A673 (cell line): Measurements from ENCODE around the gene PPP1R3A. TPM values are rescaled to one million over a fixed set of nuclear protein-coding genes. Genes with fewer than 3 reads are reported as not detected.

Experiments
- BruUV-seq: library from RNA; stranded (reverse); fragments of 400-500 nt; replicated peaks from 2 replicates; lab custom pipeline; 2021; lab: Mats Ljungman, UMichigan
- CTCF ChIA-PET: fragments of 300-600 bp; sonication (Branson Sonifier 250); formaldehyde crosslinking; loops from one replicate; lab custom pipeline; 2022; ENCODE audit warnings: antibody characterized with exemption; lab: Charles Lee
- POLR2A ChIA-PET: fragments of 300-600 bp; sonication (Branson Sonifier 250); formaldehyde crosslinking; loops from one replicate; lab custom pipeline; 2022; ENCODE audit warnings: antibody characterized with exemption; ENCODE audit not compliant: low non-redundant PET; lab: Charles Lee
- DNase-seq: peaks from one replicate; pipeline ENCODE4 v3.0.0-alpha.2; 2015; ENCODE audit warnings: low spot score
- H3K27ac ChIP-seq: fragments of 200-600 bp; sonication (generic); 2 replicates; pipeline ENCODE4 v1.5.1; 2016; ENCODE audit warnings: mixed run types, low read depth, mild to moderate bottlenecking, mixed read lengths, antibody characterized with exemption, low read length; ENCODE audit not compliant: poor library complexity, severe bottlenecking
- H3K27me3 ChIP-seq: fragments of 200-600 bp; sonication (generic); replicated peaks from 2 replicates; pipeline ENCODE4 v1.6.1; 2017; ENCODE audit warnings: mixed run types, low read depth, mild to moderate bottlenecking, mixed read lengths, antibody characterized with exemption, low read length; ENCODE audit not compliant: insufficient read depth, poor library complexity
- H3K36me3 ChIP-seq: fragments of 200-600 bp; sonication (generic); 2 replicates; pipeline ENCODE4 v1.6.1; 2016; ENCODE audit warnings: mixed run types, mild to moderate bottlenecking, mixed read lengths, antibody characterized with exemption, low read length; ENCODE audit not compliant: insufficient read depth, poor library complexity, severe bottlenecking
- H3K4me1 ChIP-seq: fragments of 200-600 bp; sonication (generic); 2 replicates; pipeline ENCODE4 v1.6.1; 2017; ENCODE audit warnings: mixed run types, mild to moderate bottlenecking, mixed read lengths, antibody characterized with exemption, low read length; ENCODE audit not compliant: insufficient read depth, poor library complexity, severe bottlenecking
- H3K4me3 ChIP-seq: fragments of 200-600 bp; sonication (generic); 2 replicates; pipeline ENCODE4 v1.5.1; 2016; ENCODE audit warnings: low read depth, mixed run types, mild to moderate bottlenecking, mixed read lengths, low read length; ENCODE audit not compliant: poor library complexity, severe bottlenecking
- H3K9me3 ChIP-seq: fragments of 200-600 bp; sonication (generic); 2 replicates; pipeline ENCODE4 v1.6.1; 2016; ENCODE audit warnings: mixed run types, low read depth, mild to moderate bottlenecking, mixed read lengths, antibody characterized with exemption, low read length; ENCODE audit not compliant: poor library complexity, severe bottlenecking
- CTCF ChIP-seq: fragments of 300-800, 200-600 bp; sonication (generic); conservative IDR thresholded peaks from 2 replicates; pipeline ENCODE4 v1.5.1; 2017; ENCODE audit warnings: low read depth, mild to moderate bottlenecking, antibody characterized with exemption, low read length, moderate library complexity, mixed read lengths
- EZH2 ChIP-seq: fragments of 200-600 bp; sonication (generic); IDR thresholded peaks from 2 replicates; pipeline ENCODE4 v1.6.1; 2017; ENCODE audit warnings: borderline replicate concordance, low read depth, mild to moderate bottlenecking, mixed read lengths, antibody characterized with exemption, low read length; ENCODE audit not compliant: poor library complexity, severe bottlenecking
- intact Hi-C: fragments of 100-400 bp; cut with micrococcal nuclease; formaldehyde crosslinking; loops from one replicate; pipeline ENCODE4 v1.10.0; 2022; ENCODE audit not compliant: unreplicated experiment
- total RNA-seq: library from RNA; stranded (reverse); gene quantifications from 2 replicates; pipeline ENCODE4 v1.2.3, GENCODE V29; 2021

The PPP1R3A gene
- total RNA-seq, 1 experiment from 2014 or later = not detected

GRCh38 chr7:113915956-113916355 lies 2.9 kb downstream of the PPP1R3A start:
- POLR2A ChIA-PET = no interaction called here
- BruUV-seq = no TSS peak
- H3K27ac ChIP-seq = no peak overlapping the region
- no peaks in the 10 kb centered on the region for H3K27me3 ChIP-seq
- H3K36me3 ChIP-seq = no peaks in the 10 kb centered on the region
- intact Hi-C loops = no loop called here
- no peaks in the 10 kb centered on the region for H3K4me1 ChIP-seq
- CTCF ChIA-PET = no interaction called here
- no peak overlapping the region for H3K4me3 ChIP-seq
- no peak for DNase-seq
- no peak for TF ChIP-seq CTCF
- no peak for TF ChIP-seq EZH2
- H3K9me3 ChIP-seq = no peaks in the 10 kb centered on the region

DNA sequence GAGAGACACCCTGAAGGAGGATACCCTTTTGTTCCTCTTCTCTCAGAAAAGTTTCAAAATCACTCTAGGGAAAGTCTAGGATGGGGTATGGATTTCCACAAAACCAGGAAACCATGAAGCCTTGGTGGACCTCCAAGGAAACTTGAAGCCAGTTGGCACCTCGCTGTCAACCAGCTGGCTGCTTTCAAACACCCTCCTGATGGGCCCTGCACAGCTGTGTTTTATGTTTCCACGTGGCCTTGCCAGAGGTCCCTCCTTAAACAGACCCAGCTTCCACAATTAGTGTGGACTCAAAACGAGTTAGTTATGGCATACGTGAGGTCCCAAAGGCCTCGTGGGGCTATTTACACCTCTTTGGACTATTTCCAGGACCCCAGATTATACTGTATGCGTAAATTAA lies 5.9 kb downstream of the PPP1R3A start:
- ChIA-PET POLR2A (no interaction called here), CTCF (no interaction called here)
- H3K36me3 ChIP-seq = no peaks in the 10 kb centered on the region
- no peak overlapping the region for H3K27ac ChIP-seq
- no peaks in the 10 kb centered on the region for H3K4me1 ChIP-seq
- no TSS peak for BruUV-seq
- H3K4me3 ChIP-seq = no peak overlapping the region
- no peaks in the 10 kb centered on the region for H3K9me3 ChIP-seq
- intact Hi-C loops = no loop called here
- no peaks in the 10 kb centered on the region for H3K27me3 ChIP-seq
- no peak for TF ChIP-seq CTCF
- no peak for TF ChIP-seq EZH2
- DNase-seq = no peak

GRCh38 chr7:113907617-113908016 lies 11.2 kb downstream of the PPP1R3A start:
- ChIA-PET POLR2A (no interaction called here), CTCF (no interaction called here)
- no peak overlapping the region for H3K27ac ChIP-seq
- BruUV-seq = no TSS peak
- H3K4me1 ChIP-seq = no peaks in the 10 kb centered on the region
- DNase-seq = no peak
- no peaks in the 10 kb centered on the region for H3K36me3 ChIP-seq
- no peaks in the 10 kb centered on the region for H3K9me3 ChIP-seq
- TF ChIP-seq CTCF (no peak), EZH2 (no peak)
- H3K4me3 ChIP-seq = no peak overlapping the region
- intact Hi-C loops = no loop called here
- H3K27me3 ChIP-seq = no peaks in the 10 kb centered on the region
